Uterus (tissue), 2 donors: ENCODE measurements around the gene EIF2A.

Source experiments
- POLR2A ChIP-seq, 2 donors: fragments of 450-650 bp; IDR thresholded peaks; one replicate each; pipeline ENCODE4 v1.6.1; 2016; ENCODE audit warnings: antibody characterized with exemption in 2 of 2, mild to moderate bottlenecking in 1 of 2, moderate library complexity in 1 of 2
- TF ChIP-seq, protein P1 (sequence below), 4 experiments: fragments of 200-600 bp in 2 of 4; fragments of 450-650 bp in 2 of 4; sonication (generic) in 2 of 4; IDR thresholded peaks; one replicate each; pipeline ENCODE4 v1.5.1; 2016 to 2019; ENCODE audit warnings: antibody characterized with exemption in 4 of 4, mild to moderate bottlenecking in 2 of 4, moderate library complexity in 1 of 4

DNA sequence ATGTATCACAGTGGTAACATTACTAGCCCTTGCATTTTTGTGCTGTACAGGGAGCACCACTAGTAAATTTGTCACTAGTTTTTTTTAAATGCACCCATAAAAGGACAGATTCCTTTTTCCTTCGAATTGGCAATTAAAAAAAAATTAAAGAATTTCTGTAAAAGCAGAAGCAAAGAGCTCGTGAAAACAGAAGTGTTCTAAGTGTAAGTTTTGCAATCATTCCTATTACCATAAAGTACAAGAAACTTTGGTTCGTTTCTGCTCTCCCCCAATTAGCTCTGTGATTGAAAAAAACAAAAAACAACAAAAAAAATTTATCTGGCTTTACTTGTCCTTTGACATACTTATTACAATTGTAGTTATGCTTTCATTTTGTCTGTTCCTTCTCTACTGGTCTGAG lies 5.6 kb upstream of the EIF2A start:
- TF ChIP-seq POLR2A (IDR thresholded peaks at IDR 0.05), result no peak
- TF ChIP-seq, protein P1, sequence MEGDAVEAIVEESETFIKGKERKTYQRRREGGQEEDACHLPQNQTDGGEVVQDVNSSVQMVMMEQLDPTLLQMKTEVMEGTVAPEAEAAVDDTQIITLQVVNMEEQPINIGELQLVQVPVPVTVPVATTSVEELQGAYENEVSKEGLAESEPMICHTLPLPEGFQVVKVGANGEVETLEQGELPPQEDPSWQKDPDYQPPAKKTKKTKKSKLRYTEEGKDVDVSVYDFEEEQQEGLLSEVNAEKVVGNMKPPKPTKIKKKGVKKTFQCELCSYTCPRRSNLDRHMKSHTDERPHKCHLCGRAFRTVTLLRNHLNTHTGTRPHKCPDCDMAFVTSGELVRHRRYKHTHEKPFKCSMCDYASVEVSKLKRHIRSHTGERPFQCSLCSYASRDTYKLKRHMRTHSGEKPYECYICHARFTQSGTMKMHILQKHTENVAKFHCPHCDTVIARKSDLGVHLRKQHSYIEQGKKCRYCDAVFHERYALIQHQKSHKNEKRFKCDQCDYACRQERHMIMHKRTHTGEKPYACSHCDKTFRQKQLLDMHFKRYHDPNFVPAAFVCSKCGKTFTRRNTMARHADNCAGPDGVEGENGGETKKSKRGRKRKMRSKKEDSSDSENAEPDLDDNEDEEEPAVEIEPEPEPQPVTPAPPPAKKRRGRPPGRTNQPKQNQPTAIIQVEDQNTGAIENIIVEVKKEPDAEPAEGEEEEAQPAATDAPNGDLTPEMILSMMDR (IDR thresholded peaks at IDR 0.05), result no peak
